Measurements from ENCODE around the gene MPLKIP. TPM values are rescaled to one million over a fixed set of nuclear protein-coding genes. Genes with fewer than 3 reads are reported as not detected.
"Not testable (repeated sequence)": the region's sequence is repeated elsewhere in the genome, so short reads cannot be mapped to it uniquely, and the experiment has no call there.

The MPLKIP gene
- 40.1 and 53.2 TPM in 2 replicates for total RNA-seq (2014; rRNA removed; shearing (Covaris generic))

DNA sequence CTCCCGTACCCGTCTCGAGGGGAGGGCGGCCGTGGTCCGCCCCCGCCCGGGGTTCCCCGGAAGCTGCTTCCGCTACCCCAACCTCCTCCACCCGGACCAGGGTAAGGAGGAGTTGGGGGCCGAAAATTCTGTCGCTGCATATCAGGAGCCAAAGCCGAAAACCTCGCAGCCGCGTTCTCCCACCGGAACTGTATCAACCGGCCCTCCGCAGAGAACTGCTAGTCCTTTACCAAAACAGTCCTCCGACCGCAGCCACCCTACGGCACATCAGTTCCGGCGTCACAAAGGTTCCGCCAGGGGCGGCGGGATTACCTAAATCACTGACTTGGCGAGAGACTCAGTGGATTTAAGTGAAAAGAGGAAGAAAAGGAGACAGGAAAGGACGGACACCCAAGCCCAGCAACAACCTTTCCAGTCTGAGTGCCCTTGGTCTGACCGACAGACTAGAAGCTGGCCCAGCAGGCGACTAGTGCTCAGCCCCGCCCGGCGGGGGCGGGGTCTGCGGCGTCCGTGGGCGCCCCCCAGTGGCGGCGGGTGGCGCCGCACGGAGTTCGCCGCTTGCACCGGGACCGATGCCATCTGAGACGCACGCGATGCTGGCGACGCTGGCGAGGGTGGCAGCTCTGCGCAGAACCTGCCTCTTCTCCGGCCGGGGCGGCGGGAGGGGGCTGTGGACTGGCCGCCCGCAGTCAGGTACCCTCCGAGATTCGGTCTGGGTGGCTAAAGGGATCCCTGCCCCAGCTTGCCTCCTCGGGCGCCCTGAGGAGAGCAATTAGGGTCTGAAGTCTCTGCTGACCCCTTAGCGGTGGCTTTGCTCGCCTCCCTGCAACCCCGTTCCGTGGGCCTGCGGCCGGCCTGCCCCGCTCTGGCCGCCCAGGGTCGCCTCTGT is at the start of gene MPLKIP, which contains the start of gene SUGCT:
MPLKIP (minus strand) TSS at position 195 of the 889 bp plus-strand sequence; CDS start at position 140, 55 bp downstream.
SUGCT (plus strand) TSS at position 578 of the 889 bp plus-strand sequence.
- DNase-seq (ENCODE audit: low read depth in 1 of 2, low spot score in 2 of 2) = peak; percentile 82 to 97
- Histone ChIP-seq H3K4me3 (peak within 1 kb of the TSS; percentile 90), H3K27ac (peak within 1 kb of the TSS; percentile 73), H3K27me3 (replicated peaks) (no peaks in the 10 kb centered on the region), H3K9me3 (replicated peaks) (peaks cover 2% of the 10 kb centered on the region), H3K36me3 (peaks cover 21% of the 10 kb centered on the region), H3K4me1 (replicated peaks) (peaks cover 16% of the 10 kb centered on the region)

DNA sequence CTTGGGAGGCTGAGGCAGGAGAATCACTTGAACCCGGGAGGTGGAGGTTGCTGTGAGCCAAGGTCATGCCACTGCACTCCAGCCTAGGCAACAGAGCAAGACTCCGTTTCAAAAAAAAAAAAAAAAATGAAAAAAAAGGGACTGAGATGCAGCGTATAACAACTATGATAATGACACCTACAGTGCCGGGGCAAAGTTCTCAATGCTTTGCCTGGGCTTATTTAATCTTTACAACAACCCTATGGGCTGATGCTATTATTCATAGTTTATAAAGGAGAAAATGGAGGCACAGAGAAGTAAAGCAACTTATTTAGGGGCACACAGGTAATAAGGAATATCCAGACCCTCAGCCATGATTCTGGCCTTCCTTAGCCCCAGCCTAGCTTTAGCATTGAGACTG is 48.0 kb upstream of the MPLKIP start:
- H3K4me3 ChIP-seq = no peak overlapping the region
- no peaks in the 10 kb centered on the region for H3K27me3 ChIP-seq (replicated peaks)
- DNase-seq (ENCODE audit: low read depth in 1 of 2, low spot score in 2 of 2) = no peak
- H3K27ac ChIP-seq = no peak overlapping the region
- no peaks in the 10 kb centered on the region for H3K9me3 ChIP-seq (replicated peaks)
- no peaks in the 10 kb centered on the region for H3K4me1 ChIP-seq (replicated peaks)
- H3K36me3 ChIP-seq = no peaks in the 10 kb centered on the region

DNA sequence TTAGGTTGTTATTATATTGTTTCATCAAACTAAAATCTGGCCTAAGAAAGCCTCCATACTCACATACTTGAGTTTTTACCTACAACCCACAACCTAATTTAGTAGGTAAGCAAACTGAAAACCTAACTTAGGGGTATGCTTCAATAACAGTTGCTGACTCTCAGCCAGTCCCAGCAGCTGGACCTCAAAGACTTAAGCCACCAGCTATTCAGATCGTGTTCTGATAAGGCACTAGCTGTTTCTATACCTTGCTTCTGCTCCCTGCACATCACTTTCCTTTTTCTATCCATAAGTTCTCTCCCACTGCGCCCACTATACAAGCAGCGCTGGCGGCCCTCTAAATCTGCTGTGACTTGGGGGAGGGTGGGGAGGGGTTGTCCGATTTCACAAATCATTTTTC is 42.6 kb upstream of the MPLKIP start:
- Histone ChIP-seq H3K4me1 (replicated peaks) (no peaks in the 10 kb centered on the region), H3K4me3 (no peak overlapping the region), H3K36me3 (no peaks in the 10 kb centered on the region), H3K27ac (no peak overlapping the region), H3K27me3 (replicated peaks) (no peaks in the 10 kb centered on the region), H3K9me3 (replicated peaks) (no peaks in the 10 kb centered on the region)
- no peak for DNase-seq (ENCODE audit: low read depth in 1 of 2, low spot score in 2 of 2)

DNA sequence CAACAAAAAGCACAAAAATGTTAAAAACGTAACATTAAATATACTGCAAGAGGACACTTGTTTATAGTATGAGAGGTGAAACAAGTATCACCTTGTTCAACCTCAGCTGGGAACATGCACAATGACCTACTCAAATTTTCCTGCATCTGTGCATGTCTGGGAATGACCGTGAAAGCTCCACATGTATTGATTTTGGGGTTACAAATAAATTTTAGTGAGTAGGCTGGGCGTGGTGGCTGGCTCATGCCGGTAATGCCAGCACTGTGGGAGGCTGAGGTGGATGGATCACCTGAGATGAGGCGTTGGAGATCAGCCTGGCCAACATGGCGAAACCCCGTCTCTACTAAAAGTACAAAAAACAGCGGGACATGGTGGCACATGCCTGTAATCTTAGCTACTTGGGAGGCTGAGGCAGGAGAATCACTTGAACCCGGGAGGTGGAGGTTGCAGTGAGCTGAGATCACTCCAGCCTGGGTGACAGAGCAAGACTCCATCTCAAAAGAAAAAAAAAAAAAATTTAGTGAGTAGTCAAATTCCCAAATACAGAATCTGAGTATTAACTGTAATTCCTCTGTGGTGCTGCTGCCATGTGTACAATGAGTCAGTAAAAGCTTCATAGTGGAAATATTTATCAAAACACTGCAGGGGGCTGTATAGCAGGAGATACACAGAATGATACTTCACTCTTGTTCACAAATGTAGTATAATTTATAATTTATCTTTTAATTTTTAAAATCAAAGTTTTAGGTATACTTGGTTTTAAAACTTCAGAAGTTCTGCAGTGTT is 41.5 kb upstream of the MPLKIP start:
- no peaks in the 10 kb centered on the region for H3K36me3 ChIP-seq
- H3K4me1 ChIP-seq (replicated peaks) = no peaks in the 10 kb centered on the region
- no peak overlapping the region for H3K4me3 ChIP-seq
- H3K27me3 ChIP-seq (replicated peaks) = no peaks in the 10 kb centered on the region
- no peak overlapping the region for H3K27ac ChIP-seq
- no peaks in the 10 kb centered on the region for H3K9me3 ChIP-seq (replicated peaks)
- no peak for DNase-seq (ENCODE audit: low read depth in 1 of 2, low spot score in 2 of 2)

DNA sequence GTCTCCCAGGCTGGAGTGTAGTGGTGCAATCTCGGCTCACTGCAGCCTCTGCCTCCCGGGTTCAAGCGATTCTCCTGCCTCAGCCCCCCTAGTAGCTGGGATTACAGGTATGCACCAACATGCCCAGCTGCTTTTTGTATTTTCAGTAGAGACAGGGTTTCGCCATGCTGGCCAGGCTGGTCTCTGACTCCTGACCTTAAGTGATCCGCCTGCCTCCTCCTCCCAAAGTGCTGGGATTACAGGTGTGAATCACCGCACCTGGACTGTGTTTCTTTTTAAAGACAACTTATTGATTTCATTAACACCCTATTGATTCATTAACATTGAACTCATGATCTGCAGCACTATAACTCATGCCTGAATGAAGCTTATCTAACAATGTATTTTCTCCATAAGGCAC is 40.8 kb upstream of the MPLKIP start:
- DNase-seq (ENCODE audit: low read depth in 1 of 2, low spot score in 2 of 2); H3K4me1 ChIP-seq (replicated peaks); H3K27ac ChIP-seq; H3K4me3 ChIP-seq; H3K9me3 ChIP-seq (replicated peaks); H3K27me3 ChIP-seq (replicated peaks); H3K36me3 ChIP-seq: not testable (repeated sequence)

DNA sequence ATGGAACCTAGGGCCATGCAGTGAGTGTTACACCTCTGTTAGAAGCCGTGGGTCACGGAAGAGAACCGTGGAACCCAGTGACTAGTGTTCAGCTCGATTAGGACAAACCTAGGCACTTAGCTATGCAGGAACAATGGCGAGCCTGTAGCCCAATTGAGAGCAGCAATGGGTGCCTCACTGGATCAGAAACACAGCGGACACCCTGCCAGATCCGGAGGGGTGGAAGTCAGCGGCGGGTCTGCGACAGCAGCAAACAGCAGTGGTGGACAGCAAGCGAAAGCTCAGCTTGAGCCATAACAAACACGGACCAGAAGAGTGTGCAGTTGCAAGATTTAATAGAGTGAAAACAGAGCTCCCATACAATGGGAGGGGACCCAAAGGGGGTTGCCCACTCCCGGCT is 38.7 kb upstream of the MPLKIP start:
- H3K9me3 ChIP-seq (replicated peaks); H3K27me3 ChIP-seq (replicated peaks); DNase-seq (ENCODE audit: low read depth in 1 of 2, low spot score in 2 of 2); H3K4me3 ChIP-seq; H3K27ac ChIP-seq; H3K4me1 ChIP-seq (replicated peaks); H3K36me3 ChIP-seq: not testable (repeated sequence)

DNA sequence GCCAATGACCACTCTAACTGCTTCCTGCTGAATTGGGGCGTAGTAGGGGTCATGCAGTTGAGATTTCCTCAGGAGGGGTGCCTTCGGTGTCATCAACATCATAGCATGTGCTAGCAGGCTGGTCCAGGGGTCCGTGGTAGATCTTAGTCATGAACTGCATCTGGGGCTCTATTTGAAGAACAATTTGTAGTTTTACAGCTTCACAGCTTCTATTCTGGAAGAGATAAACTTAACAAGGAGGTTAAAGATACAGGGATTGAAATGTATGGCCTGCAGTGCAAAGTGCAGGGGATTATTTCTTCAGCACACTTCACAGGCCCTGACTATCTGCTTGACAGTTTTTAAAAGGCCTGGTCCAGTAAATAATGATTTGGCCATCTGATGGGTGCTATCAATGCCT is 33.8 kb upstream of the MPLKIP start:
- not testable (repeated sequence) for DNase-seq (ENCODE audit: low read depth in 1 of 2, low spot score in 2 of 2); H3K36me3 ChIP-seq; H3K4me1 ChIP-seq (replicated peaks); H3K9me3 ChIP-seq (replicated peaks); H3K27ac ChIP-seq; H3K27me3 ChIP-seq (replicated peaks); H3K4me3 ChIP-seq

DNA sequence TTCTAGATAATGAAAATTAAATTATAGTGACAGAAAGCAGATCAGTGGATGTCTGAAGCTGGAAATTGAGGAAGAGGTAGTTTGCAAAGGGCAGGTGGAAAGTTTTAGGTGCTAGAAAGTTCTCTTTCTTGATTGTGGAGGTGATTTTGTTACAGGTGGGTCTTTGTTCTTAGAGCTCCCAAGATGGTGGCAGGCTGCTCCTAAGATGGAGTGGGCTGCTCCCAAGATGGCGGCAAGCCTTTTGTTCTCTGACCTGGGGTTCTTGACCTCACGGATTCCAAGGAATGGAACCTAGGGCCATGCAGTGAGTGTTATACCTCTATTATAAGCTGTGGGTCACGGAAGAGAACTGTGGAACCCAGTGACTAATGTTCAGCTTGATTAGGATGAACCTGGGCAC is 32.9 kb upstream of the MPLKIP start:
- Histone ChIP-seq H3K27me3 (replicated peaks) (no peaks in the 10 kb centered on the region), H3K4me3 (no peak overlapping the region), H3K36me3 (no peaks in the 10 kb centered on the region), H3K9me3 (replicated peaks) (no peaks in the 10 kb centered on the region), H3K4me1 (replicated peaks) (no peaks in the 10 kb centered on the region), H3K27ac (no peak overlapping the region)
- no peak for DNase-seq (ENCODE audit: low read depth in 1 of 2, low spot score in 2 of 2)

DNA sequence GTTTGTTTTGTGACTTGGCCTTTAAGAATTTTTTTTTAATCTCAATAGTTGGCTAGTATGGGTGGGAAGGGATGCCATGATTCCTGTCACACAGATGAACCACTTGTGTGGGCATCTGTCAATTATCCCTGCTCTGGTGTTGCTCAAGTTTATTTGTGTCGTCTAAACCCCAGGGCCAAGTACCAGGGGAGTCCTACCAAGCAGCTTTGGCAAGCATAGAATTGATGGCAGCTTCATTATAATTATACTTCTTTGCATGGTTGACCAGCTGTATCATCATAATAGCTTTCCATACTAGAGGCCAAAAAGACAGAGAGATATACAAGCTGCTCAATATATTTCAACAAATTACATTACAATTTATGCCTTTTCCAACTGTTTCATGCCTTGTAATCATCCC is 30.8 kb upstream of the MPLKIP start:
- Histone ChIP-seq H3K9me3 (replicated peaks) (no peaks in the 10 kb centered on the region), H3K4me3 (no peak overlapping the region), H3K36me3 (no peaks in the 10 kb centered on the region), H3K27ac (no peak overlapping the region), H3K27me3 (replicated peaks) (no peaks in the 10 kb centered on the region), H3K4me1 (replicated peaks) (no peaks in the 10 kb centered on the region)
- DNase-seq (ENCODE audit: low read depth in 1 of 2, low spot score in 2 of 2) = no peak

DNA sequence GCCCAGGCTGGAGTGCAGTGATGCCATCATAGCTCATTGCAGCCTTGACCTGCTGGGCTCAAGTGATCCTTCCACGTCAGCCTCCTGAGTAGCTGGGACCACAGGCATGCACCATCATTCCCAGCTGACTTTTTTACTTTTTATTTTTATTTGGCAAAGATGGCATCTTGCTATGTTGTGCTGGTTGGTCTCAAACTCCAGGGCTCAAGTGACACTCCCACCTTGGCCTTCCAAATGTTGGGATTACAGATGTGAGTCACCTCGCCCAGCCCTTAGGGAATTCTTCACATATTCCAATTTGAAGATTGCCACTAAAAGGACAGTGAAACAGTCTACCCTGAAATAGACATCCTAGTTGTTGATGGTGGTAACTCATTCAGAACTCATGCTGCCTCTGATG is 28.1 kb upstream of the MPLKIP start:
- H3K4me1 ChIP-seq (replicated peaks) = no peaks in the 10 kb centered on the region
- H3K27me3 ChIP-seq (replicated peaks) = no peaks in the 10 kb centered on the region
- no peak for DNase-seq (ENCODE audit: low read depth in 1 of 2, low spot score in 2 of 2)
- H3K27ac ChIP-seq = no peak overlapping the region
- no peaks in the 10 kb centered on the region for H3K9me3 ChIP-seq (replicated peaks)
- H3K4me3 ChIP-seq = no peak overlapping the region
- H3K36me3 ChIP-seq = no peaks in the 10 kb centered on the region

DNA sequence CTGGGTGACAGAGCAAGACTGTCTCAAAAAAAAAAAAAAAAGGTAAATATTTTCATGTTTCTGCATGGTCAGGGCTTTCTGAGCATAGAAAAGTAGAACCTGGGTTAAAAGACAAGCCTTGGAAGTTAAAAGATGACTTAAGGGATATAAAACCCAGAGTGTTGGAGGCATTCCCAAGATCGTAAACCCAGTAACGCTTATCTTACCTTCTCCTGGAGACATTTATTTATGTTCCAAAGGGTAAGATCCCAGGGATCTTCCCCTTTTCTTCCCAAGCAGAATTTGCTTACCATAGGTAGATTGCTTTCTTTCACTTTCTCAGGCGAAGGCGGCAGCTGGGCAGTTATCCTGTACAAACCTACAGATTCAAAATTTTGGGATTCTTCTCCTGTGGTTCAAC is 22.6 kb upstream of the MPLKIP start:
- Histone ChIP-seq H3K4me3 (no peak overlapping the region), H3K27me3 (replicated peaks) (no peaks in the 10 kb centered on the region), H3K4me1 (replicated peaks) (no peaks in the 10 kb centered on the region), H3K36me3 (no peaks in the 10 kb centered on the region), H3K9me3 (replicated peaks) (no peaks in the 10 kb centered on the region), H3K27ac (no peak overlapping the region)
- DNase-seq (ENCODE audit: low read depth in 1 of 2, low spot score in 2 of 2) = no peak

DNA sequence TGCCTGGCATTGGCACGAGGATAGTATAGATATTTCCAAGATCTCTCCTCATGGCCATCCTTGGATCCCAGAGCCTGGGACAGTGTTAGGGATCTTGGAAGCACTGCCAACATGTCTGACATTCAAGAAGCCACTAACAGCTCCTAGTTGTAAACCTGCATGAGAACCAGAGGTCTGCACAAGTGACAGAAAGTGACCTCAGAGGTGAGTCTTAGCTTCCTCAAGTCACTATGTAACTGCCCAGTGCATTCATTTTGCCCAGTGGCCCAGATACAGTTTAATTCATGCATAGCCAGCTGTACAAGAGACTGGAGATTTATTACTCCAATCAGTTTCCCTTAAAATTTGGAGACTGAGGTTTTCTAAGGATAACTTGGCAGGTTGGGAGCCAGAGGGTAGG is 17.1 kb upstream of the MPLKIP start:
- H3K4me1 ChIP-seq (replicated peaks) = peaks cover 3% of the 10 kb centered on the region; the same call in 1 of the 2 replicates
- DNase-seq (ENCODE audit: low read depth in 1 of 2, low spot score in 2 of 2) = no peak

DNA sequence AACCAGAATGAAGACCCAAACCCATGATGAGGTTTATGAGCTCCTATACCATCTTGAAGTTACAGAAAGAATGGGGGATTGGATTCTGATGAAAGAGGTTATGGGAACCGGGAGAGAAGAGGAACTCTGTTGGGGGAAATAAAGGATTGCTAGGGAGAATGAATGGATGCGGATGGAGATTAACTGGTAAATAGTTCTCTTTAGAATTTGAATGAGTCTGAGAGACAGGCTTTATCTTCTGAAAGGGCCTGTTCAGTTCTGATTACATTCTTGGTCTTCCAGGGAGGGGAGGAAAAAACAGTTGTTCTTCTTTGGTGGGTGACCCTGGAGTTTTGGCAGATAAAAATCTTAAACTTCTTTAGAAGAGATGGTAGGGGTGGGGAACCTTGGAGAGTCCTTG is 14.2 kb upstream of the MPLKIP start:
- peaks cover 3% of the 10 kb centered on the region; the same call in 1 of the 2 replicates for H3K4me1 ChIP-seq (replicated peaks)
- no peaks in the 10 kb centered on the region for H3K36me3 ChIP-seq
- no peaks in the 10 kb centered on the region for H3K27me3 ChIP-seq (replicated peaks)
- DNase-seq (ENCODE audit: low read depth in 1 of 2, low spot score in 2 of 2) = no peak
- no peak overlapping the region for H3K27ac ChIP-seq
- no peak overlapping the region for H3K4me3 ChIP-seq
- H3K9me3 ChIP-seq (replicated peaks) = peaks cover 5% of the 10 kb centered on the region

More for the DNA sequence above, 17.1 kb upstream of the MPLKIP start:
- no peaks in the 10 kb centered on the region for H3K36me3 ChIP-seq
- no peak overlapping the region for H3K27ac ChIP-seq
- no peak overlapping the region for H3K4me3 ChIP-seq
- H3K27me3 ChIP-seq (replicated peaks) = no peaks in the 10 kb centered on the region
- peaks cover under 1% of the 10 kb centered on the region; the same call in 1 of the 2 replicates for H3K9me3 ChIP-seq (replicated peaks)

DNA sequence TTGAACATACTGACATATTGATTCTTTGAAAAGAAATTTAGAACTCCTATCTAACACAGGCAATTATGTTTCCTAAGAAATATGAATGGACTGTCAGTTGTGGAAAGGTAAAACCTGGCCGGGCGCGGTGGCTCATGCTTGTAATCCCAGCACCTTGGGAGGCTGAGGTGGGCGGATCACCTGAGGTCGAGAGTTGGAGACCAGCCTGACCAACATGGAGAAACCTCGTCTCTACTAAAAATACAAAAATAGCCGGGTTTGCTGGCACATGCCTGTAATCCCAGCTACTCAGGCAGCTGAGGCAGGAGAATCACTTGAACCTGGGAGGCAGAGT is 13.8 kb upstream of the MPLKIP start:
- not testable (repeated sequence) for H3K27ac ChIP-seq; H3K27me3 ChIP-seq (replicated peaks); H3K4me3 ChIP-seq; H3K9me3 ChIP-seq (replicated peaks); H3K4me1 ChIP-seq (replicated peaks); DNase-seq (ENCODE audit: low read depth in 1 of 2, low spot score in 2 of 2); H3K36me3 ChIP-seq
